CD4-positive, alpha-beta T cell treated with Interleukin-15 for 4 hours (primary cell): ENCODE measurements around the gene CAMKK1.
"Not testable (repeated sequence)": the region's sequence is repeated elsewhere in the genome, so short reads cannot be mapped to it uniquely, and the experiment has no call there.

Experiments
- DNase-seq: peaks from one replicate; pipeline ENCODE4 v3.0.0-alpha.2; 2020; ENCODE audit warnings: low spot score

Gene CAMKK1

DNA sequence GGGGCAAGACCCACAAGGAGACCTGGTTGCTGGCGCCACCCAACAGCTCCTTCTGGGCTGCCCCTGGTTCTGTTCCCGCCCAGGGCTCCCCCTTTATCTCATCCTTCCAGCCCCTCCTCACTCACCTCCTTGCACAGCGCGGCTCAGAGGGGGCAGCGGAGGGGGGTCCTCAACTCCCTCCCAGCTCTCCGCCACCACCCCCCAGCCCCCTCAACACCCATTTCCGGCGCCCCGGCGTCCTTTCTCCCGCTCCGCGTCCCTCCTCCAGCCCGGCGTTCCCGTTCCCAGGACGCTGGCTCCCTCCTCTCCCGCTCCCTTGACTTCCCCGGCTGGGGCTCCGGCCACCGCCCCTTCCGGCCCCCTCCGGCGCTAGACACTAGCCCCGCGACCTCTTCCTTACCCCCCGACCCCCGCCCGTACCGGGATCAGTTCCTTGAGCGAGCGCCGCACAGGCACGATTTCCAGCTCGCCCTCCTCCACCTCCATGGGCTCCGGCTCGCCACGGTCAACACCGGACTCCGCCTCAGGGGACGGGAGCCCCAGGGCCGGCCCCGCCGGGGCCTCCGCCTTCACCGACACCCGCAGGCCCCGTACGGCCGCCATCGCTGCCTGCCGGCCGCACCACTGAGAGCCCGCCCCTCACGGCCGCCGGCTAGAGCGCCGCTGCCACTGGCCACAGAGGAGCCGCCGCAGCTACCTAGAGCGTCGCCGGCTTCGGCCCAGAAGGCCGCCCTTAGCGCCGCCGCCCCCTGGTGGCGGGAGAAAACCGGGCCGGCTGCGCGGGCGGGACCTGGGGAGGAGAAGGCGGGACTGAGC lies 47.0 kb downstream of the CAMKK1 start, which contains the start of gene NCBP3:
Gene NCBP3, minus strand, starts transcription at position 626 of the 816 bp plus-strand sequence. Its CDS starts 23 bp downstream, at position 603.
- DNase-seq, result peak; percentile 89

DNA sequence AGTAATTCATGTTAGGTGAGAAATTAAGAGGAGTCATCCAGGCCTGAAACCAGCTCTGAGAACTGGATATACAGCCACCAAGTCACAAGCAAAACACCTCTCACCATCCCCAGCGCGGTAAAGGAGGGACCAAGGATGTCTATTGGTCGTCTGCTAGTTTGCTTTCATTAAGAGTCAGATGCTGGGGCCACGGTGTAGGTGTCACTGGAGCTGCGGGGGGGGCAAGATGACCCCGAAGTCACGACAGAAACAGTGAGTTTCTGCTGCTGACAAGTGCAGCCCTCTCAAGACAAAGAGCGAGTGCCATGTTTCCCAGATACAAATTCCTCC lies 47.6 kb downstream of the CAMKK1 start:
- DNase-seq, result peak; percentile 38

- DNase-seq, result not testable (repeated sequence)
These were observed 48.3 kb downstream of the CAMKK1 start for GRCh38 chr17:3844556-3844955.

DNA sequence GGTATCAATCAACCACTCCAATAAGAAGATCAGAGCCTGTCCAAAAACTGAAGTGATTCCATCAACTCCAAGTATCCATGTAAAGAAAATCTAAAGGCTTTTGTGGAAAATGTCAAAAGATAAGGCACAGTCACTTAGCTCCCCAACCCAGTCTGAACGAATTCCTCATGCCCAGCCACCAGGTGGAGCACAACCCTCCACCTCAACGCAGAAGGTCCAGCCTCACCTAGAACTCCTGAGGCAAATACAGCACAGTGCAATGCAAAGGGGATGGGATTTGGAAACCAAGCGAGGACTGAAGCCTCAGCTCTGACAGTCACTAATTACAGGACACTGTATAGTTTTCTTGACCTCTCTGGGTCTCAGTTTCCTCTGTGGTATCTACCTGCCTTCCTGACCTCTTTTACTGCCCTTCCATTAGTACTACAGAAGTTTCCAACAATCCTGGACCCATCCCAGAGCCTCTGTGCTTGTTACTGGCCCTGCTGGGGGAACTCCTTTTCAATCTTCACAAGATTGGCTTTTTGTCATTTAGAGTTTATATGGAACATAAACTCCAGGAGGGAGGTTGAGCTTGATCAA lies 48.8 kb downstream of the CAMKK1 start:
- peak; percentile 48 for DNase-seq

- no peak for DNase-seq
These were observed 54.6 kb downstream of the CAMKK1 start for GRCh38 chr17:3838206-3838605.

DNA sequence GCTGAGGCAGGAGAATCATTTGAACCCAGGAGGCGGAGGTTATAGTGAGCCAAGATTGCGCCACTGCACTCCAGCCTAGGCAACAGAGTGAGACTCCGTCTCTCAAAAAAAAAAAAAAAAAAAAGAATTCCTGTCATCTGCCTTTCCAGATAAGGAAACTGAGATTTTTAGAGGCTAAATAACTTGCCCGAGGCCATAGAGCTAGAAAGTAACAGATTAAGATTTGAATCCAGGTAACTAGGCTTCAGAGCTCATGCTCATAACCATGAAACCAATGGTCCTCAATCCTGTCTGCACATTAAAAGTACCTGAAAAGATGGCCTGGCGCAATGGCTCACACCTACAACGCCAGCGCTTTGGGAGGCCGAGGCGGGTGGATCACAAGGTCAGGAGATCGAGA lies 56.3 kb downstream of the CAMKK1 start:
- DNase-seq, result no peak

DNA sequence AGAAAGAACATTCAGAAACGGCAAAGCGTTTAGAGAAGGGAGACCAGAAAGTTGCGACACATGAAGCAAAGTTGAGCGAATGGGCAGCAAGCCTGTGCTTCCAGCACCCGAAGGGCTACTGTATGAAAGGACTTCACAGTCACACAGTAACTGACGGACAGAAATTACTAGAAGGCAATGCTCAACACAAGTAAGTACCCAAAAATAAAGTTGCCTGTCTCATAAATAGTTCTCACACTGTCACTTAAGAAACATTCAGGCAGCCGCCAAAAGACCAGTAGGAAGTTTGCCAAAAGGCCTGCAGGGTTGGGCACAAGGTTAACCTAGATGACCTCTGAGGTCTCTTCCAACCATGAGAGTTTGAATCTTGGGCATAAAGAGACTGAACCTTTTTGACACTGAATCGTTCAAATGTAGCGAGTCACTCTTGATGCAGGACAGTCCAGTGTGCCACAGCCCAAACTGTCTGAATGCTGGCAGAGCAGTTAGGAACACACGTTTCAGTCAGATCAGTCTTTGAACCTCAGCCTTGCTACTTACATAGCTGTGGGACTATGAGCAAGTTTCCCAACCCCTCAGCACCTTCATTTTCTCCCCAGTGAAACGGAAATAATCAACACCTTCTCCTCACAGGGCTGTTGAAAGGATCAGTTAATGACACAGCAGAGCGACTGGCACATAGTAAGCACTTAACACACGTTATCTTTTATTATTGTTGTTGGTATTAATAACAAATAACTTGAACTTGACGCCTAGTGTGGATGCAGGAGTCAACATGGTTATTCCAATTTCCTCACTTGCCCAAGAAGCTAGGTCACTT lies 57.2 kb downstream of the CAMKK1 start:
- no peak for DNase-seq

GRCh38 chr17:3834811-3835210 lies 58.0 kb downstream of the CAMKK1 start:
- no peak for DNase-seq

- no peak for DNase-seq
These were observed 64.0 kb downstream of the CAMKK1 start for GRCh38 chr17:3828852-3829232.

GRCh38 chr17:3828151-3828851 lies 64.6 kb downstream of the CAMKK1 start:
- no peak for DNase-seq

- peak; percentile 77 for DNase-seq
These were observed 65.6 kb downstream of the CAMKK1 start for GRCh38 chr17:3827124-3827773.

- peak; percentile 29 for DNase-seq
These were observed 66.7 kb downstream of the CAMKK1 start for GRCh38 chr17:3826191-3826590.

DNA sequence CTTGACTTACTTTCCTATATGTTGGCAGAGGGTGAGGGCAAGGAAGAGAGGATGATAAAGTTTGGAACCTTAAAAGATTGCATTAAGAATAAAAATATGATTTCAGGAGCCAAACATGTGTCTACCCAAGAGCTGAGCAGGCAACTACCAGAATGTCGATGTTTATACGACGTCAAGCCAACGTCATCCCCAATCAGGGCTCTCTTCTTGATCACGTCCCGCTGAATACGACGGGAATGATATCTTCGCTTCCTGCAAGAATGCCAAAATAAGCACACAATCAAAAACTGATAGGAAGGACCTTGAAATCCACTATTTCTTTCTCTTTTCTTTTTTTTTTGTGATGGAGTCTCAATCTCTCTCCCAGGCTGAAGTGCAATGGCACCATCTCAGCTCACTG lies 71.8 kb downstream of the CAMKK1 start:
- DNase-seq, result no peak

DNA sequence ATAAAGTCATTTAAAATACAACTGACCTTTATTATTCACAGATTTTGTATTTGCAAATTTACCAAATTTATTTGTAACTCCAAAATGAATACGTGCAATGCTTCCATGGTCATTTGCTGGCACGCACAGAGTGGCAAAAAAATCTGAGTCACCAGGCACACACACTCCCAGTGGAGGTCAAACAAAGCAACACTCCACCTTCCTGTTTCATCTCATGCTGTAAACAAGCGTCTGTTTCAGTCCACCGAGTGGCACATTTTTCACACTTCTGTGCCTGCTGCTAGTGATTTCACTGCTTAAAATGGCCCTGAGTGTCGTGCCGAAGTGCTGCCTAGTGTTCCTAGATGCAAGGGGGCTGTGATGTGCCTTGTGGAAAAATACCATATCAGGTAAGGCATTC lies 74.1 kb downstream of the CAMKK1 start:
- no peak for DNase-seq

- DNase-seq, result no peak
These were observed 74.8 kb downstream of the CAMKK1 start for GRCh38 chr17:3817851-3818605.

GRCh38 chr17:3815925-3816324 lies 76.9 kb downstream of the CAMKK1 start:
- DNase-seq, result no peak

GRCh38 chr17:3815122-3815521 lies 77.7 kb downstream of the CAMKK1 start:
- no peak for DNase-seq

GRCh38 chr17:3814361-3814760 lies 78.5 kb downstream of the CAMKK1 start:
- DNase-seq, result no peak

- DNase-seq, result no peak
These were observed 79.7 kb downstream of the CAMKK1 start for GRCh38 chr17:3813171-3813570.

DNA sequence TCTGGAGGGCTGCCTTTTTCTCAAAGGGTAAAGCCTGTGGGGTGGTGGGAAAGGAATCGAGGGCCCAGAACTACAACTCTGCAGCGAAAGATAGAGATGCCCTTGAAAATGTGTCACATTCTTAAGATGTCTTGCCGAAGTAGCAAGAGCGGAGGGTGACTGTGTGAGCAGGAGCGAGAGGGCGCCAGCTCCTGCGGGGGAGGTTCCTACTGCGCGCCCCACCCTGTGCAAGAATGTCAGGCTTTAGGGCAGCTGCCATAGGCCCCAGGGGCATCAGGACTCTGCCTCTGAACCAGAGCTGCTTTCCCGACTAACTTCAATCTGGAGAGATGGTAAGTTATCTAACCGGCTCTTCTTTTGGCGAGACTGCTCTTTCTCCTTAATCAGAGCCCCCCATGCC lies 80.1 kb downstream of the CAMKK1 start:
- DNase-seq, result no peak

DNA sequence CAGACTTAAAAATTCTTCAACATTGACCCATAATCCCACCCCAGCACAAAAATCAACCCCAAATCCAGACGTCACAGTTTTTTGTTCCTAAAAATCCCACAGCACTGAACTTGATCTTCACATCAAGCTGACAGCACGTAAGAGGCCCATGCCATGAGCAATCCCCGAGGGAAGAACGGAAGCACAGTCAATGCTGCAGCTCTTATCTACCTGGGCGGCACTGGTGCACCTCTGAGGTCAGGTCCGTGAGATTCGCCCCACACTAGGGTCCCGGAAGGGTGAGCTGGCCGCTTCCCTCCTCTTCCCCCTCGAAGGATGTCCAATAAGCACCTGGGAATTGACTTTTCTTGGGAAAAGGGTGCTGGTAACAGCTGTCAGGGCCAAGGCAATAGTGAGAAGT lies 80.6 kb downstream of the CAMKK1 start:
- no peak for DNase-seq
